H9 (cell line): ENCODE data around the gene PTPRF. TPM values are rescaled to one million over a fixed set of nuclear protein-coding genes. Genes with fewer than 3 reads are reported as not detected.

Experiments
- DNase-seq: peaks from one replicate; pipeline ENCODE4 v3.0.0-alpha.2; 2017
- H2AFZ ChIP-seq: one replicate; pipeline ENCODE4 v1.6.1; 2013; ENCODE audit warnings: mild to moderate bottlenecking, low read length, control low read depth, moderate library complexity
- H2AK5ac ChIP-seq: 2 replicates; pipeline ENCODE4 v1.6.1; 2013; ENCODE audit warnings: low read length, control low read depth, mixed read lengths; ENCODE audit not compliant: insufficient read length
- H2BK120ac ChIP-seq: one replicate; pipeline ENCODE4 v1.6.1; 2013; ENCODE audit warnings: low read depth, mild to moderate bottlenecking, low read length, control low read depth, inconsistent platforms; ENCODE audit not compliant: poor library complexity, severe bottlenecking
- H2BK12ac ChIP-seq: 2 replicates; pipeline ENCODE4 v1.6.1; 2013; ENCODE audit warnings: low read length, control low read depth, mixed read lengths, low read depth; ENCODE audit not compliant: insufficient read length
- H2BK15ac ChIP-seq: 2 replicates; pipeline ENCODE4 v1.6.1; 2013; ENCODE audit warnings: low read depth, low read length, control low read depth
- H2BK20ac ChIP-seq: one replicate; pipeline ENCODE4 v1.6.1; 2013; ENCODE audit warnings: low read depth, mild to moderate bottlenecking, low read length, control low read depth, inconsistent platforms; ENCODE audit not compliant: poor library complexity, severe bottlenecking
- H2BK5ac ChIP-seq: 2 replicates; pipeline ENCODE4 v1.6.1; 2013; ENCODE audit warnings: low read length, control low read depth, mixed read lengths; ENCODE audit not compliant: insufficient read length
- H3K14ac ChIP-seq: 2 replicates; pipeline ENCODE4 v1.6.1; 2013; ENCODE audit warnings: low read length, control low read depth; ENCODE audit not compliant: insufficient read depth
- H3K18ac ChIP-seq: 2 replicates; pipeline ENCODE4 v1.6.1; 2013; ENCODE audit warnings: low read depth, mild to moderate bottlenecking, mixed read lengths, low read length, control low read depth; ENCODE audit not compliant: insufficient read length
- H3K23ac ChIP-seq: 2 replicates; pipeline ENCODE4 v1.6.1; 2013; ENCODE audit warnings: low read length, control low read depth, mixed read lengths, low read depth; ENCODE audit not compliant: insufficient read length
- H3K23me2 ChIP-seq: 2 replicates; pipeline ENCODE4 v1.6.1; 2013; ENCODE audit warnings: low read depth, mild to moderate bottlenecking, mixed read lengths, low read length, control low read depth; ENCODE audit not compliant: insufficient read length, poor library complexity, severe bottlenecking
- H3K27ac ChIP-seq: 2 replicates; pipeline ENCODE4 v1.5.1; 2013; ENCODE audit warnings: low read length, control low read depth, mixed read lengths, low read depth; ENCODE audit not compliant: insufficient read length
- H3K27me3 ChIP-seq: 2 replicates; pipeline ENCODE4 v1.6.1; 2013; ENCODE audit warnings: low read length, control low read depth, inconsistent platforms; ENCODE audit not compliant: insufficient read depth
- H3K4ac ChIP-seq: 2 replicates; pipeline ENCODE4 v1.6.1; 2013; ENCODE audit warnings: low read depth, mild to moderate bottlenecking, control low read depth, inconsistent platforms, low read length, moderate library complexity
- H3K4me1 ChIP-seq: 2 replicates; pipeline ENCODE4 v1.6.1; 2013; ENCODE audit warnings: low read length, control low read depth, inconsistent platforms; ENCODE audit not compliant: insufficient read depth
- H3K4me2 ChIP-seq: 2 replicates; pipeline ENCODE4 v1.6.1; 2013; ENCODE audit warnings: low read length, control low read depth, mixed read lengths; ENCODE audit not compliant: insufficient read length, insufficient read depth
- H3K56ac ChIP-seq: 2 replicates; pipeline ENCODE4 v1.6.1; 2013; ENCODE audit warnings: low read depth, mild to moderate bottlenecking, mixed read lengths, low read length, control low read depth; ENCODE audit not compliant: insufficient read length
- H3K79me1 ChIP-seq: 2 replicates; pipeline ENCODE4 v1.6.1; 2013; ENCODE audit warnings: low read depth, mild to moderate bottlenecking, moderate library complexity, low read length, control low read depth, inconsistent platforms; ENCODE audit not compliant: insufficient read depth, poor library complexity, severe bottlenecking
- H3K79me2 ChIP-seq: 2 replicates; pipeline ENCODE4 v1.6.1; 2013; ENCODE audit warnings: low read length, control low read depth, inconsistent platforms; ENCODE audit not compliant: insufficient read depth
- H3K9ac ChIP-seq: 2 replicates; pipeline ENCODE4 v1.6.1; 2013; ENCODE audit warnings: low read length, control low read depth, mixed read lengths; ENCODE audit not compliant: insufficient read length; ENCODE audit errors: extremely low read depth
- H3K9me3 ChIP-seq: one replicate; pipeline ENCODE4 v1.6.1; 2013; ENCODE audit warnings: low read depth, low read length, inconsistent platforms; ENCODE audit not compliant: control insufficient read depth
- H3T11ph ChIP-seq: one replicate; pipeline ENCODE4 v1.6.1; 2013; ENCODE audit warnings: mild to moderate bottlenecking, low read length, control low read depth, inconsistent platforms
- H4K20me1 ChIP-seq: one replicate; pipeline ENCODE4 v1.6.1; 2013; ENCODE audit not compliant: control insufficient read depth, insufficient read length, insufficient read depth
- H4K5ac ChIP-seq: 2 replicates; pipeline ENCODE4 v1.6.1; 2013; ENCODE audit warnings: low read depth, mild to moderate bottlenecking, mixed read lengths, low read length, control low read depth; ENCODE audit not compliant: insufficient read length
- H4K8ac ChIP-seq: replicated peaks from 2 replicates; pipeline ENCODE4 v1.6.1; 2013; ENCODE audit warnings: low read length, control low read depth, mixed read lengths, low read depth; ENCODE audit not compliant: insufficient read length
- H4K91ac ChIP-seq: 2 replicates; pipeline ENCODE4 v1.6.1; 2013; ENCODE audit warnings: low read depth, mild to moderate bottlenecking, moderate library complexity, mixed read lengths, low read length, control low read depth; ENCODE audit not compliant: insufficient read length
- H3K27ac Mint-ChIP-seq, 3 experiments: 2 replicates in 2 of 3; 3 replicates in 1 of 3; pipeline ENCODE4 v1.8.0; 2020 to 2021; ENCODE audit warnings: mixed read lengths in 3 of 3, mild to moderate bottlenecking in 1 of 3, moderate library complexity in 1 of 3
- H3K27me3 Mint-ChIP-seq: 2 replicates; pipeline ENCODE4 v1.8.0; 2021; ENCODE audit warnings: low read depth, mild to moderate bottlenecking, moderate library complexity, mixed read lengths
- H3K36me3 Mint-ChIP-seq, 3 experiments: 2 replicates in 2 of 3; 3 replicates in 1 of 3; pipeline ENCODE4 v1.8.0; 2020 to 2021; ENCODE audit warnings: low read depth in 3 of 3, mixed read lengths in 3 of 3; ENCODE audit not compliant: insufficient read depth in 1 of 3
- H3K4me1 Mint-ChIP-seq, 2 experiments: 2 replicates each; pipeline ENCODE4 v1.8.0; 2020; ENCODE audit warnings: mixed read lengths in 2 of 2
- H3K4me3 Mint-ChIP-seq, 2 experiments: 2 replicates in 1 of 2; 3 replicates in 1 of 2; pipeline ENCODE4 v1.8.0; 2020 to 2021; ENCODE audit warnings: mild to moderate bottlenecking in 2 of 2, mixed read lengths in 2 of 2, moderate library complexity in 1 of 2
- H3K9me3 Mint-ChIP-seq, 2 experiments: 2 replicates in 1 of 2; 3 replicates in 1 of 2; pipeline ENCODE4 v1.8.0; 2020; ENCODE audit warnings: mild to moderate bottlenecking in 2 of 2, mixed read lengths in 2 of 2, moderate library complexity in 1 of 2
- WGBS: extraction: QIAGEN DNeasy Blood & Tissue Kit; methylation state at CpG from one replicate; pipeline ENCODE4 v1.1.7; 2013; ENCODE audit warnings: missing lambda C conversion rate, low lambda C conversion rate, mixed read lengths; ENCODE audit not compliant: insufficient read length; ENCODE audit errors: extremely low coverage; 5-methylcytosine and 5-hydroxymethylcytosine counted together
- total RNA-seq: library from RNA; stranded (reverse); gene quantifications from 2 replicates; pipeline ENCODE4 v1.2.1, GENCODE V29; 2021
- TF ChIP-seq, protein P1 (sequence below): fragments of 200-600 bp; sonication (generic); conservative IDR thresholded peaks from 3 replicates; pipeline ENCODE4 v1.8.0; 2021; ENCODE audit warnings: antibody characterized with exemption, mild to moderate bottlenecking

Gene PTPRF
- total RNA-seq, 1 experiment from 2014 or later, result 193 TPM

DNA sequence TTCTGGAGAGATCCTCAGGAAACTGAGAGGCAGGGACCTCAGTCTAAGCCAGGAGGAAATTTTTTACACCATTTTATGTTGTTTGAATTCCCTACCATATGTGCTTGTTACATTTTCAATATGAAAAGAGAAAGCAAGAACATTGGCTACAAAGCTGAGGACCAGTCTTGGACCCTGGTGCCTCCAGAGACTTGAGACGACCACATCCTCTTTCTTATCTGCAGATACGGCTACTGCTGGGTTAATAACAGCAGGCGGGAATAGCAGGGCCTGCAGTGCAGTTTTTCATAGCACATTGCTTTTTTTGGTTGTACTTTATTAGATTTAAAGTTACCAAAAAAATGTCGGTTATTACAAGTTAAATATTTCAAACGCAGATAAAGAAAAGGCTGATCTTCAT is 123.2 kb downstream of the PTPRF start:
- Histone ChIP-seq H4K91ac (no peak overlapping the region), H3K14ac (no peak overlapping the region), H3K4me2 (peak overlapping the region; percentile 24), H3K9me3 (no peaks in the 10 kb centered on the region), H2BK20ac (no peak overlapping the region), H2AFZ (no peak overlapping the region), H3K23me2 (peaks cover 11% of the 10 kb centered on the region), H3K27ac (peak overlapping the region; percentile 78), H3K23ac (no peak overlapping the region), H4K20me1 (no peaks in the 10 kb centered on the region), H4K8ac (no peak overlapping the region), H3K56ac (no peak overlapping the region), H2AK5ac (no peak overlapping the region), H3K79me1 (no peaks in the 10 kb centered on the region), H3T11ph (no peak overlapping the region), H3K4me1 (peaks cover 9% of the 10 kb centered on the region), H3K18ac (no peak overlapping the region), H2BK5ac (no peak overlapping the region), H4K5ac (no peak overlapping the region), H2BK12ac (no peak overlapping the region), H2BK15ac (no peak overlapping the region), H3K79me2 (peaks cover 13% of the 10 kb centered on the region; the same call in 1 of the 2 replicates), H3K9ac (no peak overlapping the region), H2BK120ac (no peak overlapping the region), H3K4ac (no peak overlapping the region), H3K27me3 (no peaks in the 10 kb centered on the region)
- Mint-ChIP-seq H3K4me3 (peak overlapping the region in 1 of 2 experiments; percentile 71; a peak in 3 of 5 replicates), H3K9me3 (no peaks in the 10 kb centered on the region), H3K4me1 (peaks cover 31 to 39% of the 10 kb centered on the region in 2 experiments), H3K27ac (peak overlapping the region; percentile 6 to 97 (median 6); a peak in 4 of 7 replicates), H3K36me3 (peaks cover 30 to 58% (median 53%) of the 10 kb centered on the region in 3 experiments), H3K27me3 (peaks cover 2% of the 10 kb centered on the region)
- DNase-seq, result no peak
- TF ChIP-seq, protein P1, sequence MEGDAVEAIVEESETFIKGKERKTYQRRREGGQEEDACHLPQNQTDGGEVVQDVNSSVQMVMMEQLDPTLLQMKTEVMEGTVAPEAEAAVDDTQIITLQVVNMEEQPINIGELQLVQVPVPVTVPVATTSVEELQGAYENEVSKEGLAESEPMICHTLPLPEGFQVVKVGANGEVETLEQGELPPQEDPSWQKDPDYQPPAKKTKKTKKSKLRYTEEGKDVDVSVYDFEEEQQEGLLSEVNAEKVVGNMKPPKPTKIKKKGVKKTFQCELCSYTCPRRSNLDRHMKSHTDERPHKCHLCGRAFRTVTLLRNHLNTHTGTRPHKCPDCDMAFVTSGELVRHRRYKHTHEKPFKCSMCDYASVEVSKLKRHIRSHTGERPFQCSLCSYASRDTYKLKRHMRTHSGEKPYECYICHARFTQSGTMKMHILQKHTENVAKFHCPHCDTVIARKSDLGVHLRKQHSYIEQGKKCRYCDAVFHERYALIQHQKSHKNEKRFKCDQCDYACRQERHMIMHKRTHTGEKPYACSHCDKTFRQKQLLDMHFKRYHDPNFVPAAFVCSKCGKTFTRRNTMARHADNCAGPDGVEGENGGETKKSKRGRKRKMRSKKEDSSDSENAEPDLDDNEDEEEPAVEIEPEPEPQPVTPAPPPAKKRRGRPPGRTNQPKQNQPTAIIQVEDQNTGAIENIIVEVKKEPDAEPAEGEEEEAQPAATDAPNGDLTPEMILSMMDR, result no peak
- no CpG with 5 or more reads among the region's 5 CpGs for WGBS
